ENCODE results near the gene NR6A1. TPM values are rescaled to one million over a fixed set of nuclear protein-coding genes. Genes with fewer than 3 reads are reported as not detected.

NR6A1 gene
- total RNA-seq, 1 experiment from 2014 or later = 99.3 TPM

- H2BK5ac ChIP-seq (ENCODE audit: insufficient read length, low read length) = no peak overlapping the region
- H3K9ac ChIP-seq (ENCODE audit: extremely low read depth, insufficient read length, low read length) = no peak overlapping the region
- DNase-seq = no peak
These were observed 275.7 kb downstream of the NR6A1 start for GRCh38 chr9:124495126-124496074.

More at GRCh38 chr9:124495126-124496074, 275.7 kb downstream of the NR6A1 start:
- H3K4me1 ChIP-seq (ENCODE audit: insufficient read depth, low read length) = no peaks in the 10 kb centered on the region
- H2BK15ac ChIP-seq (ENCODE audit: low read depth, low read length) = no peak overlapping the region
- H3K56ac ChIP-seq (ENCODE audit: insufficient read length, low read depth, low read length) = no peak overlapping the region
- H4K20me1 ChIP-seq (ENCODE audit: control insufficient read depth, insufficient read depth, insufficient read length) = no peaks in the 10 kb centered on the region
- no peaks in the 10 kb centered on the region for H3K9me3 Mint-ChIP-seq
- H3K23ac ChIP-seq (ENCODE audit: insufficient read length, low read depth, low read length) = no peak overlapping the region
- no peak overlapping the region for H2AFZ ChIP-seq (ENCODE audit: low read length)
- no peak overlapping the region for H3K18ac ChIP-seq (ENCODE audit: insufficient read length, low read depth, low read length)
- WGBS (ENCODE audit: extremely low coverage, insufficient read length, low lambda C conversion rate) = no CpG with 5 or more reads among the region's 31 CpGs
- H3K79me1 ChIP-seq (ENCODE audit: insufficient read depth, low read depth, low read length, poor library complexity, severe bottlenecking) = no peaks in the 10 kb centered on the region
- no peak overlapping the region for H2BK120ac ChIP-seq (ENCODE audit: low read depth, low read length, poor library complexity, severe bottlenecking)
- no peak overlapping the region for H2AK5ac ChIP-seq (ENCODE audit: insufficient read length, low read length)
- no peak overlapping the region for H3K4me3 Mint-ChIP-seq
- H3K23me2 ChIP-seq (ENCODE audit: insufficient read length, low read depth, low read length, poor library complexity, severe bottlenecking) = no peaks in the 10 kb centered on the region
- no peak overlapping the region for H2BK12ac ChIP-seq (ENCODE audit: insufficient read length, low read depth, low read length)
- H4K8ac ChIP-seq (replicated peaks; ENCODE audit: insufficient read length, low read depth, low read length) = no peak overlapping the region
- H3K27ac ChIP-seq (ENCODE audit: insufficient read length, low read depth, low read length) = no peak overlapping the region
- H4K91ac ChIP-seq (ENCODE audit: insufficient read length, low read depth, low read length) = no peak overlapping the region
- peaks cover 0 to 20% of the 10 kb centered on the region in 2 experiments; a peak in 2 of 4 replicates for H3K4me1 Mint-ChIP-seq
- no peak overlapping the region for H4K5ac ChIP-seq (ENCODE audit: insufficient read length, low read depth, low read length)
- H3K4me2 ChIP-seq (ENCODE audit: insufficient read depth, insufficient read length, low read length) = no peak overlapping the region
- H3K4ac ChIP-seq (ENCODE audit: low read depth, low read length) = no peak overlapping the region
- no peak overlapping the region; the same call in 1 of the 2 replicates for H3K14ac ChIP-seq (ENCODE audit: insufficient read depth, low read length)
- peak overlapping the region in 1 of 3 experiments; percentile 51; a peak in 1 of 7 replicates for H3K27ac Mint-ChIP-seq
- TF ChIP-seq, protein P1, sequence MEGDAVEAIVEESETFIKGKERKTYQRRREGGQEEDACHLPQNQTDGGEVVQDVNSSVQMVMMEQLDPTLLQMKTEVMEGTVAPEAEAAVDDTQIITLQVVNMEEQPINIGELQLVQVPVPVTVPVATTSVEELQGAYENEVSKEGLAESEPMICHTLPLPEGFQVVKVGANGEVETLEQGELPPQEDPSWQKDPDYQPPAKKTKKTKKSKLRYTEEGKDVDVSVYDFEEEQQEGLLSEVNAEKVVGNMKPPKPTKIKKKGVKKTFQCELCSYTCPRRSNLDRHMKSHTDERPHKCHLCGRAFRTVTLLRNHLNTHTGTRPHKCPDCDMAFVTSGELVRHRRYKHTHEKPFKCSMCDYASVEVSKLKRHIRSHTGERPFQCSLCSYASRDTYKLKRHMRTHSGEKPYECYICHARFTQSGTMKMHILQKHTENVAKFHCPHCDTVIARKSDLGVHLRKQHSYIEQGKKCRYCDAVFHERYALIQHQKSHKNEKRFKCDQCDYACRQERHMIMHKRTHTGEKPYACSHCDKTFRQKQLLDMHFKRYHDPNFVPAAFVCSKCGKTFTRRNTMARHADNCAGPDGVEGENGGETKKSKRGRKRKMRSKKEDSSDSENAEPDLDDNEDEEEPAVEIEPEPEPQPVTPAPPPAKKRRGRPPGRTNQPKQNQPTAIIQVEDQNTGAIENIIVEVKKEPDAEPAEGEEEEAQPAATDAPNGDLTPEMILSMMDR (conservative IDR thresholded peaks at IDR 0.05) = no peak
- H2BK20ac ChIP-seq (ENCODE audit: low read depth, low read length, poor library complexity, severe bottlenecking) = no peak overlapping the region
- H3K79me2 ChIP-seq (ENCODE audit: insufficient read depth, low read length) = no peaks in the 10 kb centered on the region
- H3K27me3 ChIP-seq (ENCODE audit: insufficient read depth, low read length) = no peaks in the 10 kb centered on the region
- H3K27me3 Mint-ChIP-seq (ENCODE audit: low read depth) = peaks cover 20% of the 10 kb centered on the region
- H3T11ph ChIP-seq (ENCODE audit: low read length) = no peak overlapping the region
- H3K36me3 Mint-ChIP-seq (ENCODE audit: insufficient read depth in 1 of 3, low read depth in 3 of 3) = no peaks in the 10 kb centered on the region
- H3K9me3 ChIP-seq (ENCODE audit: control insufficient read depth, low read depth, low read length) = no peaks in the 10 kb centered on the region

Data from H9 (cell line).